WTC11 (cell line): ENCODE results near the gene LTBP1. TPM values are rescaled to one million over a fixed set of nuclear protein-coding genes. Genes with fewer than 3 reads are reported as not detected.

Source experiments
- ATAC-seq: fragments of 200-7000 bp; cut with Tn5 transposase; 2 replicates; pipeline ENCODE4 v1.10.0; 2021; ENCODE audit warnings: mild to moderate bottlenecking, moderate library complexity
- CTCF ChIA-PET: fragments of 300-600 bp; sonication (Branson Sonifier 250); formaldehyde crosslinking; loops from one replicate; lab custom pipeline; 2021; ENCODE audit warnings: antibody characterized with exemption; lab: Charles Lee
- POLR2A ChIA-PET: fragments of 350-600 bp; sonication (Branson Sonifier 250); formaldehyde crosslinking; loops from one replicate; lab custom pipeline; 2021; ENCODE audit warnings: antibody characterized with exemption; lab: Charles Lee
- DNase-seq: peaks from one replicate; pipeline ENCODE4 v3.0.0; 2021; ENCODE audit warnings: low spot score
- H3K27ac Mint-ChIP-seq: 2 replicates; pipeline ENCODE4 v1.8.0; 2021; ENCODE audit warnings: mixed read lengths
- H3K27me3 Mint-ChIP-seq: 2 replicates; pipeline ENCODE4 v1.8.0; 2021; ENCODE audit warnings: low read depth, mild to moderate bottlenecking, moderate library complexity, mixed read lengths
- H3K36me3 Mint-ChIP-seq: 2 replicates; pipeline ENCODE4 v1.8.0; 2021; ENCODE audit warnings: mixed read lengths
- H3K4me1 Mint-ChIP-seq: 2 replicates; pipeline ENCODE4 v1.8.0; 2022; ENCODE audit warnings: mixed read lengths
- H3K4me3 Mint-ChIP-seq: 2 replicates; pipeline ENCODE4 v1.8.0; 2021; ENCODE audit warnings: mild to moderate bottlenecking, moderate library complexity, mixed read lengths
- H3K9me3 Mint-ChIP-seq: 2 replicates; pipeline ENCODE4 v1.8.0; 2021; ENCODE audit warnings: mixed read lengths
- ATF1 ChIP-seq: sonication (generic); formaldehyde crosslinking; IDR thresholded peaks from 2 replicates; pipeline ENCODE4 v1.8.1; 2023; ENCODE audit warnings: mild to moderate bottlenecking, moderate library complexity, missing genetic modification reagents
- CDX4 ChIP-seq: fragments of 250-450 bp; sonication (Bioruptor Pico); IDR thresholded peaks from 2 replicates; pipeline ENCODE4 v1.9.0; 2021; ENCODE audit warnings: moderate library complexity, mild to moderate bottlenecking, inconsistent platforms, borderline replicate concordance
- E2F4 ChIP-seq: sonication (generic); formaldehyde crosslinking; IDR thresholded peaks from 2 replicates; pipeline ENCODE4 v1.8.1; 2022; ENCODE audit warnings: low read depth, mild to moderate bottlenecking, moderate library complexity, missing genetic modification reagents, borderline replicate concordance
- E2F5 ChIP-seq: sonication (generic); formaldehyde crosslinking; IDR thresholded peaks from 2 replicates; pipeline ENCODE4 v1.8.1; 2022; ENCODE audit warnings: mild to moderate bottlenecking, moderate library complexity, missing genetic modification reagents
- JAZF1 ChIP-seq: fragments of 250-450 bp; sonication (Bioruptor Pico); IDR thresholded peaks from 2 replicates; pipeline ENCODE4 v1.9.0; 2021; ENCODE audit warnings: moderate library complexity, mild to moderate bottlenecking, inconsistent platforms
- JUN ChIP-seq: sonication (generic); formaldehyde crosslinking; IDR thresholded peaks from 2 replicates; pipeline ENCODE4 v1.8.0; 2023; ENCODE audit warnings: mild to moderate bottlenecking, missing genetic modification reagents
- KAT7 ChIP-seq: sonication (generic); formaldehyde crosslinking; IDR thresholded peaks from 2 replicates; pipeline ENCODE4 v1.8.1; 2023; ENCODE audit warnings: missing genetic modification reagents, mild to moderate bottlenecking, borderline replicate concordance
- MYBL2 ChIP-seq: sonication (generic); formaldehyde crosslinking; IDR thresholded peaks from 2 replicates; pipeline ENCODE4 v1.8.1; 2023; ENCODE audit warnings: mild to moderate bottlenecking, moderate library complexity, missing genetic modification reagents
- NR3C1 ChIP-seq: sonication (generic); formaldehyde crosslinking; conservative IDR thresholded peaks from 2 replicates; pipeline ENCODE4 v1.8.1; 2023; ENCODE audit warnings: low read depth, mild to moderate bottlenecking, missing genetic modification reagents
- RORB ChIP-seq: fragments of 250-450 bp; sonication (Bioruptor Pico); IDR thresholded peaks from 2 replicates; pipeline ENCODE4 v1.9.0; 2021; ENCODE audit warnings: mild to moderate bottlenecking
- SMAD3 ChIP-seq: sonication (generic); formaldehyde crosslinking; IDR thresholded peaks from 2 replicates; pipeline ENCODE4 v1.8.0; 2022; ENCODE audit warnings: missing genetic modification reagents, mild to moderate bottlenecking, borderline replicate concordance
- SOX15 ChIP-seq: fragments of 250-450 bp; sonication (Bioruptor Pico); IDR thresholded peaks from 2 replicates; pipeline ENCODE4 v1.9.0; 2021; ENCODE audit warnings: mild to moderate bottlenecking
- SP1 ChIP-seq: sonication (generic); formaldehyde crosslinking; conservative IDR thresholded peaks from 2 replicates; pipeline ENCODE4 v1.8.1; 2022; ENCODE audit warnings: missing genetic modification reagents
- ZNF121 ChIP-seq: sonication (generic); formaldehyde crosslinking; IDR thresholded peaks from 2 replicates; pipeline ENCODE4 v1.8.0; 2023; ENCODE audit warnings: missing genetic modification reagents
- ZNF219 ChIP-seq: sonication (generic); formaldehyde crosslinking; IDR thresholded peaks from 2 replicates; pipeline ENCODE4 v1.8.0; 2023; ENCODE audit warnings: missing genetic modification reagents, mild to moderate bottlenecking, borderline replicate concordance
- ZNF317 ChIP-seq: sonication (generic); formaldehyde crosslinking; IDR thresholded peaks from 2 replicates; pipeline ENCODE4 v1.8.1; 2023; ENCODE audit warnings: low read depth, mild to moderate bottlenecking, moderate library complexity, missing genetic modification reagents, borderline replicate concordance
- ZNF423 ChIP-seq: fragments of 250-450 bp; sonication (Bioruptor Pico); IDR thresholded peaks from 2 replicates; pipeline ENCODE4 v2.1.2; 2022; ENCODE audit warnings: mild to moderate bottlenecking, moderate library complexity
- ZNF671 ChIP-seq: fragments of 250-450 bp; sonication (Bioruptor Pico); IDR thresholded peaks from 2 replicates; pipeline ENCODE4 v1.8.0; 2021; ENCODE audit warnings: mild to moderate bottlenecking
- total RNA-seq: library from RNA; stranded (reverse); gene quantifications from 3 replicates; pipeline ENCODE4 v1.2.3, GENCODE V29; 2021
- TF ChIP-seq, protein P1 (sequence below): sonication (generic); formaldehyde crosslinking; IDR thresholded peaks from 2 replicates; pipeline ENCODE4 v1.8.1; 2023; ENCODE audit warnings: mild to moderate bottlenecking, missing genetic modification reagents, moderate library complexity
- TF ChIP-seq, protein P2 (sequence below): sonication (generic); formaldehyde crosslinking; IDR thresholded peaks from 2 replicates; pipeline ENCODE4 v1.8.1; 2022; ENCODE audit warnings: missing genetic modification reagents, borderline replicate concordance
- TF ChIP-seq, protein P3 (sequence below): fragments of 250-450 bp; sonication (Bioruptor Pico); IDR thresholded peaks from 2 replicates; pipeline ENCODE4 v1.9.0; 2021; ENCODE audit warnings: mild to moderate bottlenecking
- TF ChIP-seq, protein P4 (sequence below): sonication (generic); formaldehyde crosslinking; IDR thresholded peaks from 2 replicates; pipeline ENCODE4 v1.8.1; 2023; ENCODE audit warnings: mild to moderate bottlenecking, missing genetic modification reagents
- TF ChIP-seq, protein P5 (sequence below): fragments of 250-450 bp; sonication (Bioruptor Pico); IDR thresholded peaks from 2 replicates; pipeline ENCODE4 v1.9.0; 2021; ENCODE audit warnings: mild to moderate bottlenecking

The LTBP1 gene
- total RNA-seq, 1 experiment from 2014 or later: 33.6 TPM

GRCh38 chr2:33432871-33433270 lies 486.1 kb downstream of the LTBP1 start:
- Mint-ChIP-seq H3K4me1 (peaks cover 7% of the 10 kb centered on the region), H3K27me3 (no peaks in the 10 kb centered on the region), H3K36me3 (peaks cover 2% of the 10 kb centered on the region; the same call in 1 of the 2 replicates), H3K4me3 (no peak overlapping the region), H3K27ac (no peak overlapping the region), H3K9me3 (peaks cover 7% of the 10 kb centered on the region)
- POLR2A ChIA-PET: no interaction called here
- ATAC-seq: no peak
- TF ChIP-seq, protein P1, sequence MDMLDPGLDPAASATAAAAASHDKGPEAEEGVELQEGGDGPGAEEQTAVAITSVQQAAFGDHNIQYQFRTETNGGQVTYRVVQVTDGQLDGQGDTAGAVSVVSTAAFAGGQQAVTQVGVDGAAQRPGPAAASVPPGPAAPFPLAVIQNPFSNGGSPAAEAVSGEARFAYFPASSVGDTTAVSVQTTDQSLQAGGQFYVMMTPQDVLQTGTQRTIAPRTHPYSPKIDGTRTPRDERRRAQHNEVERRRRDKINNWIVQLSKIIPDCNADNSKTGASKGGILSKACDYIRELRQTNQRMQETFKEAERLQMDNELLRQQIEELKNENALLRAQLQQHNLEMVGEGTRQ (CRISPR knock-in tag): no peak
- TF ChIP-seq ZNF219 (no peak), SP1 (CRISPR knock-in tag) (no peak), E2F5 (CRISPR knock-in tag) (no peak), ATF1 (CRISPR knock-in tag) (no peak), SOX15 (no peak), SMAD3 (CRISPR knock-in tag) (no peak), RORB (CRISPR knock-in tag) (no peak), JAZF1 (CRISPR knock-in tag) (no peak), JUN (CRISPR knock-in tag) (no peak), KAT7 (no peak)
- TF ChIP-seq, protein P2, sequence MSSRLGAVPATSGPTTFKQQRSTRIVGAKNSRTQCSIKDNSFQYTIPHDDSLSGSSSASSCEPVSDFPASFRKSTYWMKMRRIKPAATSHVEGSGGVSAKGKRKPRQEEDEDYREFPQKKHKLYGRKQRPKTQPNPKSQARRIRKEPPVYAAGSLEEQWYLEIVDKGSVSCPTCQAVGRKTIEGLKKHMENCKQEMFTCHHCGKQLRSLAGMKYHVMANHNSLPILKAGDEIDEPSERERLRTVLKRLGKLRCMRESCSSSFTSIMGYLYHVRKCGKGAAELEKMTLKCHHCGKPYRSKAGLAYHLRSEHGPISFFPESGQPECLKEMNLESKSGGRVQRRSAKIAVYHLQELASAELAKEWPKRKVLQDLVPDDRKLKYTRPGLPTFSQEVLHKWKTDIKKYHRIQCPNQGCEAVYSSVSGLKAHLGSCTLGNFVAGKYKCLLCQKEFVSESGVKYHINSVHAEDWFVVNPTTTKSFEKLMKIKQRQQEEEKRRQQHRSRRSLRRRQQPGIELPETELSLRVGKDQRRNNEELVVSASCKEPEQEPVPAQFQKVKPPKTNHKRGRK: no peak
- TF ChIP-seq, protein P3, sequence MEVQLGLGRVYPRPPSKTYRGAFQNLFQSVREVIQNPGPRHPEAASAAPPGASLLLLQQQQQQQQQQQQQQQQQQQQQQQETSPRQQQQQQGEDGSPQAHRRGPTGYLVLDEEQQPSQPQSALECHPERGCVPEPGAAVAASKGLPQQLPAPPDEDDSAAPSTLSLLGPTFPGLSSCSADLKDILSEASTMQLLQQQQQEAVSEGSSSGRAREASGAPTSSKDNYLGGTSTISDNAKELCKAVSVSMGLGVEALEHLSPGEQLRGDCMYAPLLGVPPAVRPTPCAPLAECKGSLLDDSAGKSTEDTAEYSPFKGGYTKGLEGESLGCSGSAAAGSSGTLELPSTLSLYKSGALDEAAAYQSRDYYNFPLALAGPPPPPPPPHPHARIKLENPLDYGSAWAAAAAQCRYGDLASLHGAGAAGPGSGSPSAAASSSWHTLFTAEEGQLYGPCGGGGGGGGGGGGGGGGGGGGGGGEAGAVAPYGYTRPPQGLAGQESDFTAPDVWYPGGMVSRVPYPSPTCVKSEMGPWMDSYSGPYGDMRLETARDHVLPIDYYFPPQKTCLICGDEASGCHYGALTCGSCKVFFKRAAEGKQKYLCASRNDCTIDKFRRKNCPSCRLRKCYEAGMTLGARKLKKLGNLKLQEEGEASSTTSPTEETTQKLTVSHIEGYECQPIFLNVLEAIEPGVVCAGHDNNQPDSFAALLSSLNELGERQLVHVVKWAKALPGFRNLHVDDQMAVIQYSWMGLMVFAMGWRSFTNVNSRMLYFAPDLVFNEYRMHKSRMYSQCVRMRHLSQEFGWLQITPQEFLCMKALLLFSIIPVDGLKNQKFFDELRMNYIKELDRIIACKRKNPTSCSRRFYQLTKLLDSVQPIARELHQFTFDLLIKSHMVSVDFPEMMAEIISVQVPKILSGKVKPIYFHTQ (CRISPR knock-in tag): no peak
- TF ChIP-seq, protein P4, sequence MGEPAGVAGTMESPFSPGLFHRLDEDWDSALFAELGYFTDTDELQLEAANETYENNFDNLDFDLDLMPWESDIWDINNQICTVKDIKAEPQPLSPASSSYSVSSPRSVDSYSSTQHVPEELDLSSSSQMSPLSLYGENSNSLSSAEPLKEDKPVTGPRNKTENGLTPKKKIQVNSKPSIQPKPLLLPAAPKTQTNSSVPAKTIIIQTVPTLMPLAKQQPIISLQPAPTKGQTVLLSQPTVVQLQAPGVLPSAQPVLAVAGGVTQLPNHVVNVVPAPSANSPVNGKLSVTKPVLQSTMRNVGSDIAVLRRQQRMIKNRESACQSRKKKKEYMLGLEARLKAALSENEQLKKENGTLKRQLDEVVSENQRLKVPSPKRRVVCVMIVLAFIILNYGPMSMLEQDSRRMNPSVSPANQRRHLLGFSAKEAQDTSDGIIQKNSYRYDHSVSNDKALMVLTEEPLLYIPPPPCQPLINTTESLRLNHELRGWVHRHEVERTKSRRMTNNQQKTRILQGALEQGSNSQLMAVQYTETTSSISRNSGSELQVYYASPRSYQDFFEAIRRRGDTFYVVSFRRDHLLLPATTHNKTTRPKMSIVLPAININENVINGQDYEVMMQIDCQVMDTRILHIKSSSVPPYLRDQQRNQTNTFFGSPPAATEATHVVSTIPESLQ (CRISPR knock-in tag): no peak
- CTCF ChIA-PET: interaction anchor here (2.5 kb wide), 1 partner anchor 9 kb away, joined by 10 read pairs; no protein-coding TSS in a partner anchor
- no peak for DNase-seq

- ChIA-PET CTCF (interaction anchor here (0.6 to 2.5 kb wide), 2 partner anchors 8 to 38 kb away, joined by 3 to 10 read pairs; no protein-coding TSS in a partner anchor), POLR2A (no interaction called here)
- Mint-ChIP-seq H3K4me3 (no peak overlapping the region), H3K9me3 (peaks cover 4% of the 10 kb centered on the region), H3K27me3 (no peaks in the 10 kb centered on the region), H3K36me3 (peaks cover 2% of the 10 kb centered on the region; the same call in 1 of the 2 replicates), H3K4me1 (peaks cover 7% of the 10 kb centered on the region), H3K27ac (no peak overlapping the region)
- no peak for DNase-seq
- ATAC-seq: no peak
- TF ChIP-seq ZNF121 (CRISPR knock-in tag) (no peak), NR3C1 (no peak), E2F4 (CRISPR knock-in tag) (no peak), ZNF423 (CRISPR knock-in tag) (no peak), ZNF671 (no peak), CDX4 (CRISPR knock-in tag) (no peak), ZNF317 (no peak), JUN (CRISPR knock-in tag) (no peak), MYBL2 (CRISPR knock-in tag) (no peak)
- TF ChIP-seq, protein P5, sequence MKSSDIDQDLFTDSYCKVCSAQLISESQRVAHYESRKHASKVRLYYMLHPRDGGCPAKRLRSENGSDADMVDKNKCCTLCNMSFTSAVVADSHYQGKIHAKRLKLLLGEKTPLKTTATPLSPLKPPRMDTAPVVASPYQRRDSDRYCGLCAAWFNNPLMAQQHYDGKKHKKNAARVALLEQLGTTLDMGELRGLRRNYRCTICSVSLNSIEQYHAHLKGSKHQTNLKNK (CRISPR knock-in tag): no peak
Observed at GRCh38 chr2:33433279-33434235, 486.8 kb downstream of the LTBP1 start.
